Nephron (organoid): ENCODE results near the gene CEBPE.

Experiments
- H3K27ac Mint-ChIP-seq, 3 experiments: 2 replicates each; pipeline ENCODE4 v1.8.0; 2020; ENCODE audit warnings: mixed read lengths in 3 of 3, mild to moderate bottlenecking in 2 of 3, moderate library complexity in 1 of 3
- H3K27me3 Mint-ChIP-seq: 2 replicates; pipeline ENCODE4 v1.8.0; 2021; ENCODE audit warnings: low read depth, mild to moderate bottlenecking, moderate library complexity, mixed read lengths
- H3K36me3 Mint-ChIP-seq: 2 replicates; pipeline ENCODE4 v1.8.0; 2020; ENCODE audit warnings: low read depth, mixed read lengths
- H3K4me1 Mint-ChIP-seq: 2 replicates; pipeline ENCODE4 v1.8.0; 2020; ENCODE audit warnings: mixed read lengths
- H3K4me3 Mint-ChIP-seq, 3 experiments: 2 replicates each; pipeline ENCODE4 v1.8.0; 2020; ENCODE audit warnings: mild to moderate bottlenecking in 3 of 3, mixed read lengths in 3 of 3, moderate library complexity in 2 of 3
- H3K9me3 Mint-ChIP-seq: 2 replicates; pipeline ENCODE4 v1.8.0; 2020; ENCODE audit warnings: mixed read lengths
- CTCF ChIP-seq, 3 experiments: fragments of 200-600 bp; sonication (generic); IDR thresholded peaks; one replicate each; pipeline ENCODE4 v1.5.0; 2021; ENCODE audit warnings: antibody characterized with exemption in 3 of 3; ENCODE audit not compliant: unreplicated experiment in 3 of 3

CEBPE gene

GRCh38 chr14:23114669-23115038 lies 4.4 kb downstream of the CEBPE start:
- no peak overlapping the region for H3K4me3 Mint-ChIP-seq
- H3K36me3 Mint-ChIP-seq: no peaks in the 10 kb centered on the region
- peak overlapping the region in 2 of 3 experiments; percentile 22 to 29 for H3K27ac Mint-ChIP-seq
- no peak for TF ChIP-seq CTCF (IDR thresholded peaks at IDR 0.05; ENCODE audit: unreplicated experiment in 3 of 3)
- H3K9me3 Mint-ChIP-seq: no peaks in the 10 kb centered on the region
- peaks cover 6% of the 10 kb centered on the region for H3K4me1 Mint-ChIP-seq
- peaks cover 3% of the 10 kb centered on the region for H3K27me3 Mint-ChIP-seq

- TF ChIP-seq CTCF (IDR thresholded peaks at IDR 0.05; ENCODE audit: unreplicated experiment in 3 of 3): no peak
- peak overlapping the region in 2 of 3 experiments; percentile 22 to 29 for H3K27ac Mint-ChIP-seq
- H3K9me3 Mint-ChIP-seq: no peaks in the 10 kb centered on the region
- H3K4me1 Mint-ChIP-seq: peaks cover 6% of the 10 kb centered on the region
- peaks cover 3% of the 10 kb centered on the region for H3K27me3 Mint-ChIP-seq
- no peaks in the 10 kb centered on the region for H3K36me3 Mint-ChIP-seq
- H3K4me3 Mint-ChIP-seq: no peak overlapping the region
Measured at GRCh38 chr14:23114120-23114458, 5.0 kb downstream of the CEBPE start.

DNA sequence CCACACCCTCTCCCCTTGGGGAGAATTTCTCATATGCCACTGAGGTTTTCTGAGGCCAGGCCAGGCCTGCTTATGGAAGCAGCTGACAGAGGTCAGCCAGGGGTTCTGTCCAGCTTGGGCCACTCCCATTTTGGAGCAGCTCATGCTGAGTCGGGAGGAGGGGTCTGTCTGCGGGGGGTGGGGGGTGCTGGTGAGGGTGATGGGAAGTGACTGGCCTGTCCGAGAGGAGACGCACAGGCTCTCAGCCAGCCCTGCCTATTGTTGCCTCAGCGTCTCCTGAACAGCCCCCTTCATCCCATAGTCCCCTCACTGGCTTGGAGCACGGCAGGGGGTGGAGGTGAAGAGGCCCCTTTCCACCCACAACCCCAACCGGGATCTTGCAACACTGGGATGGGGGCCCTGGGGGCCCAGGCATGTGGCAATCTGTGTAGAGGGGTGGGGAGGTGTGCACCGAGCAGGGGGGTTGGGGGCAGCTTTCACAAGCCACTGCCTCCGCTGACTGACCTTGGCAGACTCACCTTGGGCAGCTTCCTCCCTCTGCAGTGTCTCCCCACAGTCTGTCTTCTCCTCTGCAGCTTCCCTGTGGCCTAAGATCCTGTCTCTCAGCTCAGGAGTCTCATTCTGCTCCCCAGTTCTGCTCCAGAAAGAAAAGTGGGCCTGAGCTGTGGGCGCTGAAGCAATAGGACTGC lies 5.5 kb downstream of the CEBPE start:
- no peaks in the 10 kb centered on the region for H3K36me3 Mint-ChIP-seq
- peaks cover 6% of the 10 kb centered on the region for H3K4me1 Mint-ChIP-seq
- no peak overlapping the region for H3K4me3 Mint-ChIP-seq
- H3K27me3 Mint-ChIP-seq: peaks cover 3% of the 10 kb centered on the region
- no peaks in the 10 kb centered on the region for H3K9me3 Mint-ChIP-seq
- peak overlapping the region in 1 of 3 experiments; percentile 43 for H3K27ac Mint-ChIP-seq
- no peak for TF ChIP-seq CTCF (IDR thresholded peaks at IDR 0.05; ENCODE audit: unreplicated experiment in 3 of 3)

- Mint-ChIP-seq H3K9me3 (no peaks in the 10 kb centered on the region), H3K36me3 (no peaks in the 10 kb centered on the region), H3K4me3 (no peak overlapping the region), H3K27ac (no peak overlapping the region), H3K4me1 (peaks cover 6% of the 10 kb centered on the region), H3K27me3 (peaks cover 3% of the 10 kb centered on the region)
- no peak for TF ChIP-seq CTCF (IDR thresholded peaks at IDR 0.05; ENCODE audit: unreplicated experiment in 3 of 3)
Measured at GRCh38 chr14:23112359-23113178, 6.5 kb downstream of the CEBPE start.

DNA sequence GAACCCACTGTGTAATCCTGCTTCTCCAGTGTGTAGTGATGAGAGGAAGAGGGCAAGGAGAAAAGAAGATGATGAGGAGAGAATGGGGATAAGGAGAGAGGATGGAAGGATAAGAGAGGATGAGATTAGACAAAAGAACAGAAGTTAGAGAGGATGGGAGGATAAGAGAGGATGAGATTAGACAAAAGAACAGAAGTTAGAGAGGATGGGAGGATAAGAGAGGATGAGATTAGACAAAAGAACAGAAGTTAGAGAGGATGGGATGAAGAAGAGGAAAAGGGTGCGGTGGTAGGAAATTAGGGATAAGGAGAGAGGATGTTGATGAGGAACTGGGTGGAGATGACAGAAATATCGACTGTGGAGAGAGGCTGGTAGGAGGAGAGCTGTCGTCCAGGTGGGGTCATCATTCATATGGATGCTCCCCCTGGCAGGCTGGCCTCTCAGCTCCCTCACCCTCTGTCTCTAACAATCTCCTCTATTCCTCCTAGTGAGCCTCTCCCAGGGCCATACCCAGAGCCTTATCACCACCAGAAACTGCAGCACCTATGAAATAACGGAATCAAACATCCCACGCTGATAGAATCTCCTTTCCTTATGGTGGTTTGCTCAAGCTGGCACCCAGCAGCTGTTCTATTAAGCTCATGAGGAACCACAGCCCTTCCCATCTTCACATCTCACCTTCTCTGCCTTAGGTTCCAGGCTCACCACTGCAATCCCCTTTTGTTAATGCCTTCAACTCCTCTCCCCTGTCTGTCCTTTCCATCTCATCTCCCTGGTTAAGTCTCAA lies 8.3 kb downstream of the CEBPE start:
- peaks cover 6% of the 10 kb centered on the region for H3K4me1 Mint-ChIP-seq
- H3K36me3 Mint-ChIP-seq: no peaks in the 10 kb centered on the region
- H3K27me3 Mint-ChIP-seq: peaks cover 3% of the 10 kb centered on the region
- TF ChIP-seq CTCF (IDR thresholded peaks at IDR 0.05; ENCODE audit: unreplicated experiment in 3 of 3): no peak
- H3K27ac Mint-ChIP-seq: no peak overlapping the region
- no peak overlapping the region for H3K4me3 Mint-ChIP-seq
- no peaks in the 10 kb centered on the region for H3K9me3 Mint-ChIP-seq
